Neural progenitor cell (in vitro differentiated cells): Measurements from ENCODE around the gene RNF213. TPM values are rescaled to one million over a fixed set of nuclear protein-coding genes. Genes with fewer than 3 reads are reported as not detected.

Experiments used
- DNase-seq: peaks from one replicate; pipeline ENCODE4 v3.0.0-alpha.2; 2016; ENCODE audit warnings: low spot score
- H2AFZ ChIP-seq: fragments of 200-600 bp; sonication (generic); replicated peaks from 2 replicates; pipeline ENCODE4 v1.6.1; 2016; ENCODE audit warnings: antibody characterized with exemption
- H3F3A ChIP-seq: fragments of 200-600 bp; sonication (generic); 2 replicates; pipeline ENCODE4 v1.6.1; 2016; ENCODE audit warnings: antibody characterized with exemption, low read depth
- H3K27ac ChIP-seq: fragments of 200-600 bp; sonication (generic); 2 replicates; pipeline ENCODE4 v1.5.1; 2016; ENCODE audit warnings: mild to moderate bottlenecking
- H3K27me3 ChIP-seq: fragments of 200-600 bp; sonication (generic); 2 replicates; pipeline ENCODE4 v1.6.1; 2016; ENCODE audit warnings: mild to moderate bottlenecking, moderate library complexity
- H3K36me3 ChIP-seq: fragments of 200-600 bp; sonication (generic); 2 replicates; pipeline ENCODE4 v1.5.1; 2016
- H3K4me1 ChIP-seq: fragments of 200-600 bp; sonication (generic); 2 replicates; pipeline ENCODE4 v1.6.1; 2016; ENCODE audit warnings: mixed run types
- H3K4me2 ChIP-seq: fragments of 200-600 bp; sonication (generic); 2 replicates; pipeline ENCODE4 v1.6.1; 2016
- H3K4me3 ChIP-seq: fragments of 200-600 bp; sonication (generic); 2 replicates; pipeline ENCODE4 v1.5.1; 2016
- H3K79me2 ChIP-seq: fragments of 200-600 bp; sonication (generic); 2 replicates; pipeline ENCODE4 v1.6.1; 2016; ENCODE audit warnings: low read depth
- H3K9ac ChIP-seq: fragments of 200-600 bp; sonication (generic); 2 replicates; pipeline ENCODE4 v1.6.1; 2016
- H3K9me3 ChIP-seq: fragments of 200-600 bp; sonication (generic); 2 replicates; pipeline ENCODE4 v1.5.1; 2016; ENCODE audit warnings: low read depth
- H4K20me1 ChIP-seq: fragments of 200-600 bp; sonication (generic); 2 replicates; pipeline ENCODE4 v1.6.1; 2016; ENCODE audit warnings: low read depth
- H3K27ac Mint-ChIP-seq: 3 replicates; pipeline ENCODE4 v1.8.0; 2021; ENCODE audit warnings: mixed read lengths
- H3K27me3 Mint-ChIP-seq: 2 replicates; pipeline ENCODE4 v1.8.0; 2022; ENCODE audit warnings: low read depth, mild to moderate bottlenecking, inconsistent platforms, moderate library complexity, mixed read lengths; ENCODE audit not compliant: insufficient read depth
- H3K36me3 Mint-ChIP-seq: 3 replicates; pipeline ENCODE4 v1.8.0; 2021; ENCODE audit warnings: mixed read lengths
- H3K4me1 Mint-ChIP-seq: 3 replicates; pipeline ENCODE4 v1.8.0; 2021; ENCODE audit warnings: mixed read lengths
- H3K4me3 Mint-ChIP-seq: 3 replicates; pipeline ENCODE4 v1.8.0; 2021; ENCODE audit warnings: mild to moderate bottlenecking, moderate library complexity, mixed read lengths
- H3K9me3 Mint-ChIP-seq: 3 replicates; pipeline ENCODE4 v1.8.0; 2020; ENCODE audit warnings: mixed read lengths
- CTCF ChIP-seq: fragments of 200-600 bp; sonication (generic); IDR thresholded peaks from 2 replicates; pipeline ENCODE4 v1.5.1; 2017; ENCODE audit warnings: antibody characterized with exemption, mild to moderate bottlenecking
- EZH2 ChIP-seq: fragments of 200-600 bp; sonication (generic); IDR thresholded peaks from 2 replicates; pipeline ENCODE4 v1.6.1; 2017; ENCODE audit warnings: antibody characterized with exemption, mild to moderate bottlenecking, moderate library complexity
- EZH2phosphoT487 ChIP-seq: fragments of 200-600 bp; sonication (generic); IDR thresholded peaks from 2 replicates; pipeline ENCODE4 v1.6.1; 2017; ENCODE audit warnings: antibody characterized with exemption
- total RNA-seq: library from RNA; depleted of rRNA; stranded (reverse); fragments of >200 nt; gene quantifications from 2 replicates; pipeline ENCODE4 v1.2.3, GENCODE V29; 2015; ENCODE audit warnings: low replicate concordance

Gene RNF213
- total RNA-seq, 1 donor from 2014 or later: 19.8 TPM

DNA sequence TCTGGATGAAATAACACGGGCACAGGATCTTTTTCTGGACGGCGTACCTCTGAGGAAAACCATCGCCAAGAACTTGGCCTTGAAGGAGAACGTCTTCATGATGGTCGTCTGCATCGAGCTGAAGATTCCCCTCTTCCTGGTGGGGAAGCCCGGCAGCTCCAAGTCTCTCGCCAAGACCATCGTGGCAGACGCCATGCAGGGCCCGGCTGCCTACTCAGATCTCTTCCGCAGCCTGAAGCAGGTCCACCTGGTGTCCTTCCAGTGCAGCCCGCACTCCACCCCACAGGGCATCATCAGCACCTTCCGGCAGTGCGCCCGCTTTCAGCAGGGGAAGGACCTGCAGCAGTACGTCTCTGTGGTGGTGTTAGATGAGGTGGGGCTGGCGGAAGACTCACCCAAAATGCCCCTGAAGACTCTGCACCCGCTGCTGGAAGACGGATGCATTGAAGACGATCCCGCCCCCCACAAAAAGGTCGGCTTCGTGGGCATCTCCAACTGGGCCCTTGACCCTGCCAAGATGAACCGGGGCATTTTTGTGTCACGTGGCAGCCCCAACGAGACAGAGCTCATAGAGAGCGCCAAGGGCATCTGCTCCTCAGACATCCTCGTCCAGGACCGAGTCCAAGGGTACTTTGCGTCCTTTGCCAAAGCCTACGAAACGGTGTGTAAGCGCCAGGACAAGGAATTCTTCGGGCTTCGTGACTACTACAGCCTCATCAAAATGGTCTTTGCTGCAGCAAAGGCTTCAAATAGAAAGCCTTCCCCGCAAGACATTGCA lies 86.0 kb downstream of the RNF213 start:
- TF ChIP-seq EZH2phosphoT487 (no peak), CTCF (no peak), EZH2 (no peak)
- no peak overlapping the region for H3K4me3 ChIP-seq
- no peak overlapping the region for H2AFZ ChIP-seq
- no peaks in the 10 kb centered on the region for H4K20me1 ChIP-seq
- no peaks in the 10 kb centered on the region for H3K9me3 Mint-ChIP-seq
- H3K4me2 ChIP-seq: no peak overlapping the region
- no peaks in the 10 kb centered on the region for H3K9me3 ChIP-seq
- H3K27me3 ChIP-seq: no peaks in the 10 kb centered on the region
- DNase-seq: no peak
- no peaks in the 10 kb centered on the region for H3K36me3 ChIP-seq
- no peaks in the 10 kb centered on the region for H3K4me1 ChIP-seq
- no peak overlapping the region for H3K4me3 Mint-ChIP-seq
- no peak overlapping the region for H3K27ac ChIP-seq
- H3K27ac Mint-ChIP-seq: no peak overlapping the region
- H3K4me1 Mint-ChIP-seq: no peaks in the 10 kb centered on the region
- no peaks in the 10 kb centered on the region for H3K79me2 ChIP-seq
- H3K36me3 Mint-ChIP-seq: peaks cover 53% of the 10 kb centered on the region
- H3K27me3 Mint-ChIP-seq: no peaks in the 10 kb centered on the region
- H3F3A ChIP-seq: no peaks in the 10 kb centered on the region
- H3K9ac ChIP-seq: no peak overlapping the region

- H3K27ac ChIP-seq: no peak overlapping the region
- no peaks in the 10 kb centered on the region for H3K4me1 Mint-ChIP-seq
- no peak overlapping the region for H3K27ac Mint-ChIP-seq
- H3K79me2 ChIP-seq: no peaks in the 10 kb centered on the region
- H3K36me3 ChIP-seq: no peaks in the 10 kb centered on the region
- DNase-seq: no peak
- peaks cover 59% of the 10 kb centered on the region for H3K36me3 Mint-ChIP-seq
- no peaks in the 10 kb centered on the region for H3F3A ChIP-seq
- no peaks in the 10 kb centered on the region for H3K4me1 ChIP-seq
- no peaks in the 10 kb centered on the region for H3K27me3 Mint-ChIP-seq
- no peak overlapping the region for H2AFZ ChIP-seq
- H3K4me2 ChIP-seq: no peak overlapping the region
- no peak overlapping the region for H3K9ac ChIP-seq
- H3K4me3 ChIP-seq: no peak overlapping the region
- no peaks in the 10 kb centered on the region for H3K9me3 ChIP-seq
- no peaks in the 10 kb centered on the region for H3K27me3 ChIP-seq
- H4K20me1 ChIP-seq: no peaks in the 10 kb centered on the region
- H3K4me3 Mint-ChIP-seq: no peak overlapping the region
- H3K9me3 Mint-ChIP-seq: no peaks in the 10 kb centered on the region
- TF ChIP-seq EZH2: no peak
- TF ChIP-seq CTCF: no peak
Measured at GRCh38 chr17:80347536-80347935, 86.9 kb downstream of the RNF213 start.

DNA sequence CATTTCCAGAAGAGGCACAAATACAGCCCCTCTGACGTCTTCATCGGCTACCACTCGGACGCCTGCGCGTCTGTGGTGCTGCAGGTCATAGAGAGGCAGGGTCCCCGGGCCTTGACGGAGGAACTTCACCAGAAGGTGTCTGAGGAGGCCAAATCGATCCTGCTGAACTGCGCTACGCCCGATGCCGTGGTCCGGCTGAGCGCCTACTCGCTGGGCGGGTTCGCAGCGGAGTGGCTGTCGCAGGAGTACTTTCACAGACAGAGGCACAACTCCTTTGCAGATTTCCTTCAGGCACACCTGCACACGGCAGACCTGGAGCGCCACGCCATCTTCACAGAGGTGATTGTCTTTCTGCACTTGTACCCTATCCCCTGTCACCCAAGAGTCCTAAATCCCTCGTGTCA lies 87.3 kb downstream of the RNF213 start:
- no peak overlapping the region for H3K4me3 ChIP-seq
- H3K27me3 Mint-ChIP-seq: peaks cover under 1% of the 10 kb centered on the region
- H3K79me2 ChIP-seq: no peaks in the 10 kb centered on the region
- H2AFZ ChIP-seq: no peak overlapping the region
- H3K36me3 Mint-ChIP-seq: peaks cover 61% of the 10 kb centered on the region
- H3K4me1 ChIP-seq: no peaks in the 10 kb centered on the region
- no peaks in the 10 kb centered on the region for H3K36me3 ChIP-seq
- H4K20me1 ChIP-seq: no peaks in the 10 kb centered on the region
- H3K27me3 ChIP-seq: no peaks in the 10 kb centered on the region
- H3K27ac Mint-ChIP-seq: no peak overlapping the region
- no peak overlapping the region for H3K27ac ChIP-seq
- no peaks in the 10 kb centered on the region for H3F3A ChIP-seq
- no peak overlapping the region for H3K4me3 Mint-ChIP-seq
- no peak for DNase-seq
- no peaks in the 10 kb centered on the region for H3K9me3 Mint-ChIP-seq
- no peaks in the 10 kb centered on the region for H3K4me1 Mint-ChIP-seq
- no peak overlapping the region for H3K9ac ChIP-seq
- no peaks in the 10 kb centered on the region for H3K9me3 ChIP-seq
- no peak for TF ChIP-seq EZH2phosphoT487
- TF ChIP-seq EZH2: no peak
- no peak for TF ChIP-seq CTCF
- no peak overlapping the region for H3K4me2 ChIP-seq
